Epithelial cell of esophagus (primary cell): ENCODE measurements around the gene MAST2.

Experiments used
- DNase-seq: peaks from one replicate; pipeline ENCODE4 v3.0.0; 2010; ENCODE audit warnings: low read depth
- H3K4me3 ChIP-seq: 2 replicates; pipeline ENCODE4 v1.5.1; 2011; ENCODE audit warnings: mild to moderate bottlenecking, low read length, control low read depth
- CTCF ChIP-seq: IDR thresholded peaks from 2 replicates; pipeline ENCODE4 v1.5.1; 2011; ENCODE audit warnings: low read depth, mild to moderate bottlenecking, low read length, control low read depth, inconsistent platforms; ENCODE audit not compliant: insufficient read depth; ENCODE audit errors: missing control alignments

Gene MAST2

GRCh38 chr1:45809761-45810160 lies 6.3 kb downstream of the MAST2 start:
- DNase-seq, result peak; percentile 19
- no peak for TF ChIP-seq CTCF

GRCh38 chr1:45814776-45815175 lies 11.4 kb downstream of the MAST2 start:
- no peak for DNase-seq
- TF ChIP-seq CTCF, result no peak
- no peak overlapping the region for H3K4me3 ChIP-seq

More at GRCh38 chr1:45809761-45810160, 6.3 kb downstream of the MAST2 start:
- H3K4me3 ChIP-seq, result no peak overlapping the region

GRCh38 chr1:45815667-45816458 lies 12.5 kb downstream of the MAST2 start:
- no peak for TF ChIP-seq CTCF
- no peak overlapping the region for H3K4me3 ChIP-seq
- peak; percentile 74 for DNase-seq

GRCh38 chr1:45820173-45820572 lies 16.8 kb downstream of the MAST2 start:
- DNase-seq, result no peak
- H3K4me3 ChIP-seq, result no peak overlapping the region
- TF ChIP-seq CTCF, result no peak

- no peak for TF ChIP-seq CTCF
- no peak overlapping the region for H3K4me3 ChIP-seq
- no peak for DNase-seq
Observed at GRCh38 chr1:45820788-45821187, 17.4 kb downstream of the MAST2 start.

GRCh38 chr1:45822644-45823043 lies 19.2 kb downstream of the MAST2 start:
- no peak for DNase-seq
- no peak for TF ChIP-seq CTCF
- H3K4me3 ChIP-seq, result no peak overlapping the region

GRCh38 chr1:45824607-45825006 lies 21.2 kb downstream of the MAST2 start:
- H3K4me3 ChIP-seq, result no peak overlapping the region
- TF ChIP-seq CTCF, result no peak
- no peak for DNase-seq
